Esophagus muscularis mucosa (tissue), 3 donors: ENCODE measurements around the gene CHRNA1.

Experiments
- EP300 ChIP-seq: sonication (generic); formaldehyde crosslinking; IDR thresholded peaks from one replicate; pipeline ENCODE4 v1.6.1; 2017; ENCODE audit warnings: antibody characterized with exemption
- TF ChIP-seq, protein P1 (sequence below), 3 experiments: fragments of 200-600 bp in 2 of 3; fragments of 450-650 bp in 1 of 3; sonication (generic) in 2 of 3; IDR thresholded peaks; one replicate each; pipeline ENCODE4 v1.5.1; 2017 to 2019; ENCODE audit warnings: antibody characterized with exemption in 3 of 3, mild to moderate bottlenecking in 2 of 3, moderate library complexity in 1 of 3

DNA sequence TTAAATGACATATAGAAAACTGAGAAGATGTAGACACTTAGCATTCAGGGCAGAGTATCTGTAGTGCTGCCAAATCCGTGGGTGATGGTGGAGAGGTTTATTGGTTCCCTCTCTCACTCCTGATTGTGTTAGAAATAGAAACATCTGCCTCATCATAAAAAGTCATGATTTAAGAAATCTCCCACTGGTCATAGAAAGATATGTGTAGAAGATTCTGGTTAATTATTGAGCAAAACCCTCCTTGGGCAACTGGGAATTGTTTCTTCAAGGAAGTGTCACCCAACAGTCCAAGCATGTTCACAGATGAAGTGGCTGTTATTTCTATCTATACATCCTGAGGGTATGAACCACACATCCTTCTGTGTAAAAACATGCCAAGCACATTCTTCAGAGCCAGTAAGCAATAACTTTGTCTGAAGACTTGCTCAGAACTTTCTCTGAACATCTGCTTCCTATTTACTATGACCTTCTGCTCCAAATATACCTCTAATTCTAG, 33.6 kb upstream of the CHRNA1 start:
- TF ChIP-seq, protein P1, sequence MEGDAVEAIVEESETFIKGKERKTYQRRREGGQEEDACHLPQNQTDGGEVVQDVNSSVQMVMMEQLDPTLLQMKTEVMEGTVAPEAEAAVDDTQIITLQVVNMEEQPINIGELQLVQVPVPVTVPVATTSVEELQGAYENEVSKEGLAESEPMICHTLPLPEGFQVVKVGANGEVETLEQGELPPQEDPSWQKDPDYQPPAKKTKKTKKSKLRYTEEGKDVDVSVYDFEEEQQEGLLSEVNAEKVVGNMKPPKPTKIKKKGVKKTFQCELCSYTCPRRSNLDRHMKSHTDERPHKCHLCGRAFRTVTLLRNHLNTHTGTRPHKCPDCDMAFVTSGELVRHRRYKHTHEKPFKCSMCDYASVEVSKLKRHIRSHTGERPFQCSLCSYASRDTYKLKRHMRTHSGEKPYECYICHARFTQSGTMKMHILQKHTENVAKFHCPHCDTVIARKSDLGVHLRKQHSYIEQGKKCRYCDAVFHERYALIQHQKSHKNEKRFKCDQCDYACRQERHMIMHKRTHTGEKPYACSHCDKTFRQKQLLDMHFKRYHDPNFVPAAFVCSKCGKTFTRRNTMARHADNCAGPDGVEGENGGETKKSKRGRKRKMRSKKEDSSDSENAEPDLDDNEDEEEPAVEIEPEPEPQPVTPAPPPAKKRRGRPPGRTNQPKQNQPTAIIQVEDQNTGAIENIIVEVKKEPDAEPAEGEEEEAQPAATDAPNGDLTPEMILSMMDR (IDR thresholded peaks at IDR 0.05), result no peak
- no peak for TF ChIP-seq EP300
